ENCODE measurements around the gene ADAMTS5. TPM values are rescaled to one million over a fixed set of nuclear protein-coding genes. Genes with fewer than 3 reads are reported as not detected.

The ADAMTS5 gene
- total and polyA plus RNA-seq, 9 of the 15 experiments (the other 6 are each of a cell fraction or from before 2014, with no cell fraction given): not detected

DNA sequence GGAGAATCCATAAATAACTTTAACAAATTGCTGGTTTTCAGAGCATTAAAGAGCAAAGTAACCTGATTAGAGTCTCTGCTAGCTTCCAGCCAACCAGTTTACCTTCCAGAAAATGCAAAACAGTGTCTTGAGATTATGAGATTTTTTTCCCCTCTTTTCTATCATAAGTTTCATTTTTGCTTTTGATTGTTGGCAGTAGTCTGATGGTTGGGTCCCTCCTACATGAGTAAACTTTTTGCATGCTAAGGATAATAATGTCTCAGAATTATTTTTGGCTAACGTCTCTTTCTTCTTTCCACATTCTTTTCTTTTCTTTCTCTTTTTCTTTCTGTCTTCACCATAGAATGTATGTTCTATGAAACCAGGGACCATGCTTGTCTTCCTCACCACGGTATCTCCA is 6.3 kb upstream of the ADAMTS5 start:
- no peak overlapping the region for H3K4me3 ChIP-seq
- FAIRE-seq: no peak
- no peak for TF ChIP-seq DMBX1 (CRISPR knock-in tag; IDR thresholded peaks at IDR 0.05; ENCODE audit: borderline replicate concordance)
- no peak for TF ChIP-seq HDAC6 (IDR thresholded peaks at IDR 0.05; ENCODE audit: low read depth, low read length)
- TF ChIP-seq, protein P1, sequence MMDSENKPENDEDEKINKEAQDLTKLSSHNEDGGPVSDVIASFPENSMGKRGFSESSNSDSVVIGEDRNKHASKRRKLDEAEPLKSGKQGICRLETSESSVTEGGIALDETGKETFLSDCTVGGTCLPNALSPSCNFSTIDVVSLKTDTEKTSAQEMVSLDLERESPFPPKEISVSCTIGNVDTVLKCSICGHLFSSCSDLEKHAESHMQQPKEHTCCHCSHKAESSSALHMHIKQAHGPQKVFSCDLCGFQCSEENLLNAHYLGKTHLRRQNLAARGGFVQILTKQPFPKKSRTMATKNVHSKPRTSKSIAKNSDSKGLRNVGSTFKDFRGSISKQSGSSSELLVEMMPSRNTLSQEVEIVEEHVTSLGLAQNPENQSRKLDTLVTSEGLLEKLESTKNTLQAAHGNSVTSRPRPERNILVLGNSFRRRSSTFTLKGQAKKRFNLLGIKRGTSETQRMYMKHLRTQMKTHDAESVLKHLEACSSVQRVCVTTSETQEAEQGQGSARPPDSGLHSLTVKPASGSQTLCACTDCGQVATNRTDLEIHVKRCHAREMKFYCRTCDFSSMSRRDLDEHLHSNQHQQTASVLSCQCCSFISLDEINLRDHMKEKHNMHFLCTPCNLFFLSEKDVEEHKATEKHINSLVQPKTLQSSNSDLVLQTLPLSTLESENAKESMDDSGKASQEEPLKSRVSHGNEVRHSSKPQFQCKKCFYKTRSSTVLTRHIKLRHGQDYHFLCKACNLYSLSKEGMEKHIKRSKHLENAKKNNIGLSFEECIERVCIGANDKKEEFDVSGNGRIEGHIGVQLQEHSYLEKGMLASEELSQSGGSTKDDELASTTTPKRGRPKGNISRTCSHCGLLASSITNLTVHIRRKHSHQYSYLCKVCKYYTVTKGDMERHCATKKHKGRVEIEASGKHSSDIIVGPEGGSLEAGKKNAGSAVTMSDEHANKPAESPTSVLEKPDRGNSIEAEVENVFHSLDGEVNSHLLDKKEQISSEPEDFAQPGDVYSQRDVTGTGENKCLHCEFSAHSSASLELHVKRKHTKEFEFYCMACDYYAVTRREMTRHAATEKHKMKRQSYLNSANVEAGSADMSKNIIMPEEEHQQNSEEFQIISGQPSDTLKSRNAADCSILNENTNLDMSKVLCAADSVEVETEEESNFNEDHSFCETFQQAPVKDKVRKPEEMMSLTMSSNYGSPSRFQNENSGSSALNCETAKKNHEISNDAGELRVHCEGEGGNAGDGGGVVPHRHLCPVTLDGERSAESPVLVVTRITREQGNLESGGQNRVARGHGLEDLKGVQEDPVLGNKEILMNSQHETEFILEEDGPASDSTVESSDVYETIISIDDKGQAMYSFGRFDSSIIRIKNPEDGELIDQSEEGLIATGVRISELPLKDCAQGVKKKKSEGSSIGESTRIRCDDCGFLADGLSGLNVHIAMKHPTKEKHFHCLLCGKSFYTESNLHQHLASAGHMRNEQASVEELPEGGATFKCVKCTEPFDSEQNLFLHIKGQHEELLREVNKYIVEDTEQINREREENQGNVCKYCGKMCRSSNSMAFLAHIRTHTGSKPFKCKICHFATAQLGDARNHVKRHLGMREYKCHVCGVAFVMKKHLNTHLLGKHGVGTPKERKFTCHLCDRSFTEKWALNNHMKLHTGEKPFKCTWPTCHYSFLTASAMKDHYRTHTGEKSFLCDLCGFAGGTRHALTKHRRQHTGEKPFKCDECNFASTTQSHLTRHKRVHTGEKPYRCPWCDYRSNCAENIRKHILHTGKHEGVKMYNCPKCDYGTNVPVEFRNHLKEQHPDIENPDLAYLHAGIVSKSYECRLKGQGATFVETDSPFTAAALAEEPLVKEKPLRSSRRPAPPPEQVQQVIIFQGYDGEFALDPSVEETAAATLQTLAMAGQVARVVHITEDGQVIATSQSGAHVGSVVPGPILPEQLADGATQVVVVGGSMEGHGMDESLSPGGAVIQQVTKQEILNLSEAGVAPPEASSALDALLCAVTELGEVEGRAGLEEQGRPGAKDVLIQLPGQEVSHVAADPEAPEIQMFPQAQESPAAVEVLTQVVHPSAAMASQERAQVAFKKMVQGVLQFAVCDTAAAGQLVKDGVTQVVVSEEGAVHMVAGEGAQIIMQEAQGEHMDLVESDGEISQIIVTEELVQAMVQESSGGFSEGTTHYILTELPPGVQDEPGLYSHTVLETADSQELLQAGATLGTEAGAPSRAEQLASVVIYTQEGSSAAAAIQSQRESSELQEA (IDR thresholded peaks at IDR 0.05; ENCODE audit: low read depth): no peak
- TF ChIP-seq, protein P2, sequence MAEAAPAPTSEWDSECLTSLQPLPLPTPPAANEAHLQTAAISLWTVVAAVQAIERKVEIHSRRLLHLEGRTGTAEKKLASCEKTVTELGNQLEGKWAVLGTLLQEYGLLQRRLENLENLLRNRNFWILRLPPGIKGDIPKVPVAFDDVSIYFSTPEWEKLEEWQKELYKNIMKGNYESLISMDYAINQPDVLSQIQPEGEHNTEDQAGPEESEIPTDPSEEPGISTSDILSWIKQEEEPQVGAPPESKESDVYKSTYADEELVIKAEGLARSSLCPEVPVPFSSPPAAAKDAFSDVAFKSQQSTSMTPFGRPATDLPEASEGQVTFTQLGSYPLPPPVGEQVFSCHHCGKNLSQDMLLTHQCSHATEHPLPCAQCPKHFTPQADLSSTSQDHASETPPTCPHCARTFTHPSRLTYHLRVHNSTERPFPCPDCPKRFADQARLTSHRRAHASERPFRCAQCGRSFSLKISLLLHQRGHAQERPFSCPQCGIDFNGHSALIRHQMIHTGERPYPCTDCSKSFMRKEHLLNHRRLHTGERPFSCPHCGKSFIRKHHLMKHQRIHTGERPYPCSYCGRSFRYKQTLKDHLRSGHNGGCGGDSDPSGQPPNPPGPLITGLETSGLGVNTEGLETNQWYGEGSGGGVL (CRISPR knock-in tag; IDR thresholded peaks at IDR 0.05): no peak
- no peak for TF ChIP-seq ZNF146 (CRISPR knock-in tag; IDR thresholded peaks at IDR 0.05; ENCODE audit: unreplicated experiment)

More for the DNA sequence above, 6.3 kb upstream of the ADAMTS5 start:
- ChIA-PET POLR2A (no interaction called here), CTCF (ENCODE audit: low intra/inter-chr PET ratio) (no interaction called here)
- H3K9me3 ChIP-seq (replicated peaks; ENCODE audit: control insufficient read depth, insufficient read depth, low read depth, low read length): no peaks in the 10 kb centered on the region
- H3K4me2 ChIP-seq (ENCODE audit: insufficient read depth, low read length): no peak overlapping the region
- H3K9ac ChIP-seq (ENCODE audit: insufficient read depth in 1 of 2, low read depth in 2 of 2, low read length in 2 of 2): no peak overlapping the region
- WGBS (ENCODE audit: insufficient coverage, low coverage, missing lambda C conversion rate): 0% methylated on average over 2 of the region's 2 CpGs
- H3K27ac ChIP-seq (ENCODE audit: extremely low read depth, low read depth, low read length): no peak overlapping the region
- H4K20me1 ChIP-seq (replicated peaks; ENCODE audit: control insufficient read depth, insufficient read depth, low read length): no peaks in the 10 kb centered on the region
- H3K79me2 ChIP-seq (ENCODE audit: control insufficient read depth, insufficient read depth, low read length): no peaks in the 10 kb centered on the region
- H3K27me3 ChIP-seq (ENCODE audit: control insufficient read depth in 2 of 2, insufficient read depth in 2 of 2, low read length in 2 of 2): no peaks in the 10 kb centered on the region
- no TSS peak for BruUV-seq (replicated peaks)
- no peaks in the 10 kb centered on the region for H3K4me1 ChIP-seq (replicated peaks in 1 of 2; ENCODE audit: control insufficient read depth in 2 of 2, insufficient read depth in 2 of 2, low read length in 2 of 2)
- in situ Hi-C loops (cut with MboI) (no loop called here), intact Hi-C loops (cut with micrococcal nuclease) (no loop called here)
- H2AFZ ChIP-seq (ENCODE audit: low read depth, low read length): no peak overlapping the region
- DNase-seq (ENCODE audit: extremely low read depth in 1 of 4, low spot score in 3 of 4) (no peak), ATAC-seq (no peak)
- no peaks in the 10 kb centered on the region for H3K36me3 ChIP-seq (ENCODE audit: control insufficient read depth, insufficient read depth, low read length)
- no peaks in the 10 kb centered on the region for H3K9me1 ChIP-seq (ENCODE audit: control insufficient read depth, insufficient read depth, low read length)

All from K562 (cell line).